VCaP (cell line): ENCODE results near the gene PNLIPRP1.

Experiments
- H3K27ac ChIP-seq: fragments of 450-650 bp; 2 replicates; pipeline ENCODE4 v1.5.1; 2017
- TF ChIP-seq, protein P1 (sequence below): fragments of 450-650 bp; conservative IDR thresholded peaks from 2 replicates; pipeline ENCODE4 v1.5.1; 2017; ENCODE audit warnings: mild to moderate bottlenecking, moderate library complexity

The PNLIPRP1 gene

DNA sequence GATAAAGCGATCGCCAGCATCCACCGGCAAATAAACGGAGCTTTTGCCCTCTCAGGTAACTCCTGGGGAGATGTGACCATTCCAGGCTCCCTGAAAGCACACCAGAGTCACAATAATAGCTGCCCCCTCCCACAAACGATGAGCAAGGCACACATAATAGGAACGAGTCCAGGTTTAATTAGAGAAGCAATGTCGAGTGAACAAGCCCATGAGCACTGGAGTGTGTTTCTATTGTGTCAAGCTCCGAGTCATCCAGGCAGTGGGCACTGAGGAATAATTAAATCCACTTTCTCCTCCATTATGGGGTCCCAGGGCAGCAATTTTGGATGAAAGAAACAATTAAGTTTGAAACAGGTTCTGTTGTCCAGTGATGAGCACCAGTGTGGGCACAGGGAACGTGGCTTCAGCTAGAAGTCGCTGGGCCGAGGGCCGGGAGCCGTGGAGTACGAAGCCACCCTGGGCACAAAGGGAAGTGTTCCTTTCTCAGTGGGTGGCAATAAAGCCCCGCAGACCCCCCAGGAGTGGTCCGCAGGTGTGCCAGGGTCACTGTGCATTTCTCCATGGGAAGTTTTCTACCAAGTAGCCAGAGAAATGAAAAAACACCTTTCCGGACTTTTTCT lies 41.9 kb downstream of the PNLIPRP1 start:
- TF ChIP-seq, protein P1, sequence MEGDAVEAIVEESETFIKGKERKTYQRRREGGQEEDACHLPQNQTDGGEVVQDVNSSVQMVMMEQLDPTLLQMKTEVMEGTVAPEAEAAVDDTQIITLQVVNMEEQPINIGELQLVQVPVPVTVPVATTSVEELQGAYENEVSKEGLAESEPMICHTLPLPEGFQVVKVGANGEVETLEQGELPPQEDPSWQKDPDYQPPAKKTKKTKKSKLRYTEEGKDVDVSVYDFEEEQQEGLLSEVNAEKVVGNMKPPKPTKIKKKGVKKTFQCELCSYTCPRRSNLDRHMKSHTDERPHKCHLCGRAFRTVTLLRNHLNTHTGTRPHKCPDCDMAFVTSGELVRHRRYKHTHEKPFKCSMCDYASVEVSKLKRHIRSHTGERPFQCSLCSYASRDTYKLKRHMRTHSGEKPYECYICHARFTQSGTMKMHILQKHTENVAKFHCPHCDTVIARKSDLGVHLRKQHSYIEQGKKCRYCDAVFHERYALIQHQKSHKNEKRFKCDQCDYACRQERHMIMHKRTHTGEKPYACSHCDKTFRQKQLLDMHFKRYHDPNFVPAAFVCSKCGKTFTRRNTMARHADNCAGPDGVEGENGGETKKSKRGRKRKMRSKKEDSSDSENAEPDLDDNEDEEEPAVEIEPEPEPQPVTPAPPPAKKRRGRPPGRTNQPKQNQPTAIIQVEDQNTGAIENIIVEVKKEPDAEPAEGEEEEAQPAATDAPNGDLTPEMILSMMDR = no peak
- no peak overlapping the region for H3K27ac ChIP-seq

DNA sequence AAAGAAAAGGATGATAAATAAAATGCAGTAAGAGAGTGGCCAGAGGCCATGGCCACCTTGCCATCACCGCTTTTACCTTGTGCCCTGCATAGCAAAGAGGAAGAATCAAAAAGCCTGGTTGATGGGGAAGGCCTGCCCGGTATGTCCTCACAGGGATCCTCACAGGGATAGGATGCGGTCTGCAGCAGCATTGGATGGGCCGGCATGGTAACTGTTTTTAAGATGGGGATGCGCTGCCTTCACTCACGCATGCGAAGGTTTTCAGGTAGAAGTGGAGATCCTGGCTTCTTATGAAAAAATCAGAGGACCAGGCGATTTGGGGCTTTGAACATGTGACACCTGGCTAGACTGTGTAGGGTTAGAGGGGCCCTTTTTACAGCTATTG lies 42.4 kb downstream of the PNLIPRP1 start:
- TF ChIP-seq, protein P1 = no peak
- H3K27ac ChIP-seq = no peak overlapping the region

DNA sequence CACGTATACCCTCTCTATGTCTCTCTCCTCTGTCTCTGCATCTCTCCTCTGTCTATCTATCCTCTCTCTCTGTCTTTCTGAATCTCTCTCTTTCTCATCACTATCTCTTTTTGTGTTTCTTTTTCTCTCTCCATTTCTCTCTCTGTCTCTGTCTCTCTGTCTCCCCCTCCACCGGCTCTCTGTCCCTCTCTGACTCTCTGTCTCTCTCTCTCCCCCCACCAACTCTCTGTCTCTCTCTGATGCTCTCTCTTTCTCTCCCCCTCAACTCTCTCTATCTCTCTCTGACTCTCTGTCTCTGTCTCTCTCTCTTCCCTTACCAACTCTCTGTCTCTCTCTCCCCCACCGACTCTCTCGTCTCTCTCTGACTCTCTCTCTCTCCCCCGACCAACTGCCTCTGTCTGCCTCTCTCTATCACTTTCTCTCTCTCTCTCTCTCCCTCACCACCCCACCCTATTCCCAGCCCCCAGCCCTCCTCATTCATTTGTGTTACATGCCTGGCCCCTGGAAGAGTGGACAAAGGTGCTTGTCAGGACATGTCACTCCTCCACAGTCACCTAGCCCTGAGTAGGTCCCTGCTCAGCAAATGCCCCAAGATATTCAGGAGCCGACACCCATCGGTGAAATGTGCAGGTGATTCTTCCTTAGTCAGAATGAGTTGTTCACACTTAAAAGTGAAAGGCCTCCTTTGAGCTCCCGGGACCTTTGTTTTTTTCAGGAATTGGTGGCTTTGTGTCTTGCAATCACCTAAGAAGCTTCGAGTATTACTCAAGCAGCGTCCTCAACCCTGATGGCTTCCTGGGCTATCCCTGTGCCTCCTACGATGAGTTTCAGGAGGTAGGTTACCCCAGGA lies 43.6 kb downstream of the PNLIPRP1 start:
- TF ChIP-seq, protein P1 = no peak
- no peak overlapping the region for H3K27ac ChIP-seq

- H3K27ac ChIP-seq = no peak overlapping the region
- TF ChIP-seq, protein P1 = no peak
Measured at GRCh38 chr10:116636385-116636784, 45.6 kb downstream of the PNLIPRP1 start.

GRCh38 chr10:116636976-116637375 lies 46.2 kb downstream of the PNLIPRP1 start:
- TF ChIP-seq, protein P1 = no peak
- no peak overlapping the region for H3K27ac ChIP-seq

- TF ChIP-seq, protein P1 = no peak
- no peak overlapping the region for H3K27ac ChIP-seq
Measured at GRCh38 chr10:116637830-116638229, 47.1 kb downstream of the PNLIPRP1 start.

DNA sequence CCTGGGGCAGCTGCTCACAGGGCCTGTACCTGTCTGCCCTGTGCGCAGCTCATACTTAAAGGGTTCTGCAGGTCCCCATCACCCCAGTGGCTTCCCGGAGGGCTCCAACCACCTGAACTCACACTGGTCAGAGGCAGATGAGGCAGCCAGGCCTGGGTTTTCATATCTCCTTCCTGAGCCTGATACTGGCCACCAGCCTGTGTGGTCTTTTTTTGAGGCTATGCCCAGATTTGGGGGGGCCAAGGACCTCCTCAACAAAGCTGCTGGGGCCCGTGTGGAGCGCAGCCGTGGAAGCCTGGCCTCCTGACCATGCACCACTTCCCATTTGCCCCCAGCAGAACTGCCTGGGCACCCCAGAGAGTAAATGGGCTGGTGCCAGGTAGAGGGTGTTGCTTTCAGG lies 55.7 kb downstream of the PNLIPRP1 start:
- TF ChIP-seq, protein P1 = no peak

More for the DNA sequence above, 55.7 kb downstream of the PNLIPRP1 start:
- H3K27ac ChIP-seq = no peak overlapping the region
